Pons (tissue), 1 donor: Measurements from ENCODE around the gene SH3BP5L.
A peak's percentile ranks its signal among the peaks of the same experiment; 100 is the strongest.

ENCODE experiments used
- DNase-seq: peaks from one replicate; pipeline ENCODE4 v3.0.0-alpha.2; 2016; ENCODE audit warnings: low spot score

SH3BP5L gene

GRCh38 chr1:248825909-248826760, at the start of gene SH3BP5L:
Gene SH3BP5L, minus strand, starts transcription at chr1:248825915. Its CDS starts 980 bp downstream, at chr1:248824935.
- peak; percentile 99 for DNase-seq

GRCh38 chr1:248873993-248874533, 48.3 kb upstream of the SH3BP5L start:
- peak; percentile 93 for DNase-seq

DNA sequence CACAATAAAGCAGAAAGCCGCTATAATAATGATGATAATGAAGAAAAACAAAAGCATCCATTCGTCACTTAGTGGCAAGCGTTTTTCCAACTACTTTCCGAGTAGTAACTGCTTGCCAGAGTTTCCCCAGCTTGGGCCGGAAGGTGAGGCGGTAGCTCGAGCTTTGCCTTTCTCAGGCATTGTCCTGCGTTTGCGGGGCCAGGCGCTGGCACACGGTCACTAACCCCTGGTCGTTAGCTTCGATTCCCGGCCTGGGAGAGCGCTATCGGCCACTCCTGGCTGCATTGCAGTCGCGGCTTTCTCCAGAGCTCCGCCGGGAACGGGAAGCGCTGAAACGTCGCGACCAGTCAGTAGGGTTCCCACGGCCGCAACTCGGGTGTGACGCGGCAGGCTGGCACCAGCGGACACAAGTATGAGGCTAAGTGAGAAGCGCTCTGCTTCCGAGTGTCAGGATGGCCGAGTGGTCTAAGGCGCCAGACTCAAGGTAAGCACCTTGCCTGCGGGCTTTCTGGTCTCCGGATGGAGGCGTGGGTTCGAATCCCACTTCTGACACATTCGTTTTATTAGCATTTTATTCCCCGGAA, 47.8 kb upstream of the SH3BP5L start:
- peak; percentile 97 for DNase-seq

DNA sequence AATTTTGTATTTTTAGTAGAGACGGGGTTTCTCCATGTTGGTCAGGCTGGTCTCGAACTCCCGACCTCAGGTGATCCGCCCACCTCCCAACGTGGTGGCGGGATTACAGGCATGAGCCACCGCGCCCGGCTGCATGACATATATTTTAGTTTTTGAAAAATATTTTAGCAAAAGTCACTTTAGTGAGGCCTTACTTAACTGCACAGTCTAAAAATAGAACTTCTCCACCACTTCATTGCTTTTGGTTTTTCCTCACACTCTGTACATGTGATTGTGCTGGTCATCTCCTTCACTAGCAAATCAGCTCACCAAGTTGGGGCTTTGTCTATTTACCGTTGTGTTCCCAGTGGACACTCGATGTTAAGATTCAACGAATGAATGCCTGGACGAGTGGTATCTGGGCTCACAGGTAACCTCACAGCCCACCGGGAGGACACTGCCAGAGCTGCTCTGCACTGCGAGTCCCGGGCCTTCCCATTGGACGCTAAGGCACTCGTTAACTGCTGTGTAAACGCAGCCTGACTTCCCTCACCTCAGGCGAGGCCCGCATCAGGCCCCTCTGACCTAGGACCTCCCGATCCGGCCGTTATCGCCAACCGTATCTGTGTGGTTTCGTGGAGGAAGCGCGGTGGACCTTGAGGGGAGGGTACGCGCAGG, 47.2 kb upstream of the SH3BP5L start:
- DNase-seq = peak; percentile 54

GRCh38 chr1:248871837-248872401, 46.2 kb upstream of the SH3BP5L start:
- DNase-seq = no peak

DNA sequence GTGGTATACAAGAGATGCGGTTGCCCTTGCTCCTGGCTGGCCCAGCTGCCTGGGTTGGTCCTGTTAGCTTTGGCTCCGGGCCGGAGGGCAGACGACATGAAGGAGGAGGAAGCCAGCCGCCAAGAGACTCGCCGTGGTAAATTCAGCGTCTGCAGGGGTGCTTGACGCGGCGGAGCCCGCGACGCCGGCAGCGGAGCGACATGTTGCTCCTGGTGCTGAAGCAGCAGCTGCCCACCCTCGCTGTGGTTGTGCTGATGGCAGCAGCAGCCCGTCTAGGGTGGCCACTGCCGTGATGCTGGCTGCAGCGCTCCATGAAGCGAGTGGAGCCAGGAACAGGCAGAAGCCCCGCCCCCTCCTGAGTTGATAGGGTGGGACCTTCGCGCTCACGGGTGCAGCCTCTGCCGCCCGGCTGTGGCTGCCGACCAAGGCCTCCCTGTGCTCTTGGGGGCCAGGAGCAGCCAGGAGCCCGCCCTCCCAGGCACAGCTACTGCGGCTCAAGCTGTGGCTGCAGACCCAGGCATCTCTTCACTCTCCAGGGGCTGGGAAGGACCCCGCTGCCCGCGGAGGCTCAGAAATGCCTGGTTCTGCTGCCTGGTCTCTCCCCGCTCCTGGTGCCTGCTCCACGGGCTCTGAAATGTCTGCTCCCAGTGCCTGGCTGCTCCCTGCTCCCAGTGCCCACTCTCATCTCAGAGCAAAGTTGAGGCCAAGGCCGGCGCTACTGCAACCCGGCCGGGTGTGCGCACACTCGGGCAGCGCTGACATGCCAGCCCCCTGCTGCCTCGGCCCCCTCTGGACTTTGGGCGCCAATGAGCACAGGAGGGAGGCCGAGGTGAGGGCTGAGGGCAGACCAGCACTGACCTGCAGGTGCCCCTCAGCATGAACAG, 37.5 kb upstream of the SH3BP5L start:
- DNase-seq = peak; percentile 66

DNA sequence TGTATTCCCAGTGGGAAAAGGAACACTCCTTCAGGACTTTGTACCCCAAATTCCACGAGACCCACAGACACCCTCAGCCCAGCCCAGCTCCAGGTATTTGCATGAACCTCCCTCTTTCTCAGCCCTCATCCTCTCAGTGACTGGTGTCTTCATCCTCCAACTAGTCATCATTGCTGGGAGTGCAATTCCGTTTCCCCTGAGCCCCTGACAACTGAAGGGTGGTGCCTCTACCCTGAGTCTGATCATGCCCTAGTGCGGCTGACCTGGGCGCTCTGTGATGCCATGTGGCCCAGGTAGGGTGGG, 36.9 kb upstream of the SH3BP5L start:
- DNase-seq = no peak

DNA sequence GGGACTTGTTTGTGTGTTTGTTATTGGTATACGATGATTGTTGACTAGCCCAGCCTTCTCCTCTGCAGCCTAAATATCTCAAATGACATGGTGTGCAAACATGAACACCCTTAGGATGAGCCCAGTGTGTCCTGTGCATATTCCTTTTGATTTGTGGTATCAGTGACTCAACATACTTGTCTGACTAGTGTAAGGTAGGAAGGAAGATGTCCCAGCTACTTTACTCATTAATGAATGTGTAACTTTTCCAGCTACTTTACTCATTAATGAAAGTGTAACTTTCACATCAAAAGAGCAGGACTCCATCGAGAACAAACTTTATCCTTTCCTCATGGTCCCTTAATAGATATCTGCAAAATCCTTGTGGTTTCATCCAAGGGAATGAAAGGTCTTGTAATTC, 35.9 kb upstream of the SH3BP5L start:
- no peak for DNase-seq

GRCh38 chr1:248860007-248860406, 34.3 kb upstream of the SH3BP5L start:
- no peak for DNase-seq

GRCh38 chr1:248858891-248859889, 33.5 kb upstream of the SH3BP5L start, which contains the start of gene ZNF692:
Gene ZNF692, minus strand, starts transcription at chr1:248859085. Its CDS starts 776 bp downstream, at chr1:248858309.
- peak; percentile 95 for DNase-seq

- DNase-seq = peak; percentile 24
Measured at GRCh38 chr1:248858096-248858890, 32.6 kb upstream of the SH3BP5L start.

- DNase-seq = no peak
Measured at GRCh38 chr1:248857749-248858095, 32.0 kb upstream of the SH3BP5L start.

GRCh38 chr1:248857201-248857600, 31.5 kb upstream of the SH3BP5L start:
- no peak for DNase-seq

GRCh38 chr1:248856176-248856575, 30.5 kb upstream of the SH3BP5L start:
- DNase-seq = no peak

DNA sequence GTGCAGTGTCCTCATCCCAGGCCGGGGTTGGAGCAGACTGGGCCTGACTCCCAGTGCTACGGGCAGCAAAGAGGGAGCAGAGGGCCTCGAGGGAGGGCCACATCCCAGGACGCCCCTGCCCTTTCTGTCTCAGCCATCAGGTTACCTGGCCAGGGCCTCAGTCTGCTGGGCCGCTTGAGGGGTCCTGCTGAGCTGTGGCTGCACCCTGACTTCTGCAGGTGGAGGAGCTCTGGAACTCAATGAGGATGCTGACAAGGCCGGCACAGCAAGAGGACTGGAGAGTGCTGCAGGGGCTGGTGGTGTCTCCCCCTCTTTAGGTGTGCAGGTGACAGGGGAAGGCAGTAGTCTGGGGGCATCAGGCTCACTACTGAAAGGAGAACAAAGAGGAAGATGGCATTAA, 29.9 kb upstream of the SH3BP5L start:
- no peak for DNase-seq

DNA sequence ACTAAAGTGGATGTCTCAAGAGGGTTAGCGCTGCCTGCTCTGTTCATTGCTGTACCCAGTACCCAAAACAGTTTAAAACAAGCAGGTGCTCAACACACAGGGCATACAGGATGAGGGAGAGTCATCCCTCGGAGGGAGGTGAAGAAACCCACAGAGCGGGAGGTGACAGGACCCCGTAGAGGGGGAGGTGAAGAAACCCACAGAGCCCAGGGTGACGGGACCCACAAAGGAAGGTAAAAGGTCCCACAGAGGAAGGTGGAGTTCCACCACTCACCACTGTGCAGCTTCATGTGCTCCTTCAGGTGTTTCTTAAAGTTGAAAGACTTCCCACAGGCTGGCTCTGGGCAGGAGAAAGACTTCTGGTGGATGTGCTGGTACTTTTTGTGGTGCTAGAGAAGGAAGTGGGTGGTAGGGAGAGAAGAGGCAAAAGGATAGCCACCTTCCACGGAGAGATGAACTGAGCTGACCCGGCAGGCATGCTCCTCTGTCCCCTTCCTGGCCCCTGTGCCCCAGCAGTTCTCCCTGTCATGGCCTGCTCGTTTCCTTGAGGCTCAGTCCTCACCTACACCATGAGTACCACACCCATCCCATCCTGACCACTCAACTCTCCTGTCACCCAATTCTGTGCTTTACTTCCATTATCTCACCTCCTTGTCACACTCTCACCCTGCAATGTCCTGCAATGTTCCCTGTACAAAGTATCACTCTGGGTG, 28.1 kb upstream of the SH3BP5L start:
- DNase-seq = no peak

GRCh38 chr1:248852481-248853405, 27.0 kb upstream of the SH3BP5L start:
- no peak for DNase-seq

GRCh38 chr1:248851390-248851789, 25.7 kb upstream of the SH3BP5L start:
- DNase-seq = no peak
